Activated CD4-positive, alpha-beta T cell treated with anti-CD3 and anti-CD28 coated beads, Interleukin-2, amount 10 ng/mL, durations not matched to agents 7 days and 5 days (primary cell): Measurements from ENCODE around the gene RPS6KA4. TPM values are rescaled to one million over a fixed set of nuclear protein-coding genes. Genes with fewer than 3 reads are reported as not detected.

Experiments used
- CTCF ChIA-PET: fragments of 350-600 bp; sonication (Branson Sonifier 250); formaldehyde crosslinking; loops from one replicate; lab custom pipeline; 2021; ENCODE audit warnings: antibody characterized with exemption; lab: Charles Lee
- POLR2A ChIA-PET: fragments of 350-600 bp; sonication (Branson Sonifier 250); formaldehyde crosslinking; loops from one replicate; lab custom pipeline; 2021; ENCODE audit warnings: antibody characterized with exemption; lab: Charles Lee
- DNase-seq: peaks from one replicate; pipeline ENCODE4 v3.0.0-alpha.2; 2020
- H3K27ac Mint-ChIP-seq: one replicate; pipeline ENCODE4 v1.8.0; 2021; ENCODE audit warnings: mild to moderate bottlenecking, moderate library complexity, mixed read lengths
- H3K27me3 Mint-ChIP-seq: one replicate; pipeline ENCODE4 v1.8.0; 2021; ENCODE audit warnings: mixed read lengths
- H3K36me3 Mint-ChIP-seq: one replicate; pipeline ENCODE4 v1.8.0; 2021; ENCODE audit warnings: low read depth, mixed read lengths
- H3K4me1 Mint-ChIP-seq: one replicate; pipeline ENCODE4 v1.8.0; 2021; ENCODE audit warnings: mixed read lengths
- H3K4me3 Mint-ChIP-seq: one replicate; pipeline ENCODE4 v1.8.0; 2021; ENCODE audit warnings: mild to moderate bottlenecking, moderate library complexity, mixed read lengths
- H3K9me3 Mint-ChIP-seq: one replicate; pipeline ENCODE4 v1.8.0; 2021; ENCODE audit warnings: mixed read lengths
- total RNA-seq, 2 experiments: library from RNA; stranded (reverse); gene quantifications; one replicate each; pipeline ENCODE4 v1.2.3, GENCODE V29; 2021

Gene RPS6KA4
- total RNA-seq, 2 experiments from 2014 or later, result 31.0 to 43.0 TPM

GRCh38 chr11:64331569-64332371 is 27.2 kb upstream of the RPS6KA4 start:
- Mint-ChIP-seq H3K9me3 (no peaks in the 10 kb centered on the region), H3K4me3 (no peak overlapping the region), H3K4me1 (peaks cover 26% of the 10 kb centered on the region), H3K27ac (peak overlapping the region; percentile 78), H3K36me3 (peaks cover 3% of the 10 kb centered on the region), H3K27me3 (no peaks in the 10 kb centered on the region)
- DNase-seq, result peak; percentile 76
- CTCF ChIA-PET, result interaction anchor here (0.5 to 4.4 kb wide), 36 partner anchors 8 to 331 kb away, joined by 3 to 54 read pairs (median 4); partner anchors contain the start of genes BAD, CCDC88B, ESRRA and FERMT3
- POLR2A ChIA-PET, result interaction anchor here (0.8 to 1.5 kb wide), 2 partner anchors 8 to 14 kb away, joined by 4 to 12 read pairs; partner anchors contain the start of genes CCDC88B, PRDX5 and TRMT112

- Mint-ChIP-seq H3K36me3 (peaks cover 14% of the 10 kb centered on the region), H3K27ac (no peak overlapping the region), H3K4me3 (no peak overlapping the region), H3K4me1 (peaks cover 40% of the 10 kb centered on the region), H3K9me3 (no peaks in the 10 kb centered on the region), H3K27me3 (no peaks in the 10 kb centered on the region)
- ChIA-PET CTCF (interaction anchor here (2.5 to 4.4 kb wide), 3 partner anchors 9 to 23 kb away, joined by 10 to 54 read pairs (median 29); partner anchors contain the start of genes PRDX5 and TRMT112), POLR2A (no interaction called here)
- no peak for DNase-seq
Observed at GRCh38 chr11:64333556-64333955, 25.4 kb upstream of the RPS6KA4 start.

GRCh38 chr11:64334764-64335735 is 23.9 kb upstream of the RPS6KA4 start:
- POLR2A ChIA-PET, result no interaction called here
- Mint-ChIP-seq H3K4me3 (no peak overlapping the region), H3K36me3 (peaks cover 16% of the 10 kb centered on the region), H3K4me1 (peaks cover 51% of the 10 kb centered on the region), H3K9me3 (no peaks in the 10 kb centered on the region), H3K27ac (no peak overlapping the region), H3K27me3 (no peaks in the 10 kb centered on the region)
- DNase-seq, result no peak
- CTCF ChIA-PET, result no interaction called here

GRCh38 chr11:64337538-64338249 is 21.3 kb upstream of the RPS6KA4 start:
- peaks cover 49% of the 10 kb centered on the region for H3K4me1 Mint-ChIP-seq
- DNase-seq, result no peak
- H3K9me3 Mint-ChIP-seq, result no peaks in the 10 kb centered on the region
- no peaks in the 10 kb centered on the region for H3K27me3 Mint-ChIP-seq
- ChIA-PET POLR2A (no interaction called here), CTCF (interaction anchor here (0.7 to 0.9 kb wide), 2 partner anchors 12 to 53 kb away, joined by 3 read pairs; partner anchors contain the start of gene BAD)
- peaks cover 26% of the 10 kb centered on the region for H3K36me3 Mint-ChIP-seq
- H3K27ac Mint-ChIP-seq, result no peak overlapping the region
- H3K4me3 Mint-ChIP-seq, result peak overlapping the region; percentile 16

- no peak for DNase-seq
- H3K4me1 Mint-ChIP-seq, result peaks cover 49% of the 10 kb centered on the region
- ChIA-PET POLR2A (no interaction called here), CTCF (interaction anchor here (0.7 to 0.8 kb wide), 2 partner anchors 21 to 54 kb away, joined by 3 read pairs; partner anchors contain the start of genes BAD, PRDX5 and TRMT112)
- H3K27me3 Mint-ChIP-seq, result no peaks in the 10 kb centered on the region
- peak overlapping the region; percentile 84 for H3K4me3 Mint-ChIP-seq
- peaks cover 24% of the 10 kb centered on the region for H3K36me3 Mint-ChIP-seq
- no peaks in the 10 kb centered on the region for H3K9me3 Mint-ChIP-seq
- H3K27ac Mint-ChIP-seq, result peak overlapping the region; percentile 92
Observed at GRCh38 chr11:64338716-64339115, 20.2 kb upstream of the RPS6KA4 start.

- H3K9me3 Mint-ChIP-seq, result no peaks in the 10 kb centered on the region
- H3K27me3 Mint-ChIP-seq, result no peaks in the 10 kb centered on the region
- H3K27ac Mint-ChIP-seq, result peak overlapping the region; percentile 92
- peaks cover 49% of the 10 kb centered on the region for H3K4me1 Mint-ChIP-seq
- H3K4me3 Mint-ChIP-seq, result peak overlapping the region; percentile 84
- peaks cover 23% of the 10 kb centered on the region for H3K36me3 Mint-ChIP-seq
- ChIA-PET POLR2A (no interaction called here), CTCF (interaction anchor here (0.7 to 1.1 kb wide), 2 partner anchors 8 to 18 kb away, joined by 3 to 5 read pairs; no protein-coding TSS in a partner anchor)
- DNase-seq, result no peak
Observed at GRCh38 chr11:64339286-64339685, 19.7 kb upstream of the RPS6KA4 start.

GRCh38 chr11:64339754-64340408 is 19.1 kb upstream of the RPS6KA4 start, which contains the start of gene CCDC88B:
TSS of gene CCDC88B (plus strand) at chr11:64340204. CDS start at chr11:64340267, 63 bp downstream.
- H3K27me3 Mint-ChIP-seq, result no peaks in the 10 kb centered on the region
- H3K4me1 Mint-ChIP-seq, result peaks cover 48% of the 10 kb centered on the region
- peak within 1 kb of the TSS; percentile 92 for H3K27ac Mint-ChIP-seq
- POLR2A ChIA-PET, result interaction anchor here (0.6 to 0.7 kb wide), 2 partner anchors 8 to 70 kb away, joined by 3 to 4 read pairs; no protein-coding TSS in a partner anchor
- CTCF ChIA-PET, result interaction anchor here (0.7 to 1.1 kb wide), 2 partner anchors 8 to 18 kb away, joined by 3 to 5 read pairs; no protein-coding TSS in a partner anchor
- DNase-seq, result peak; percentile 91
- H3K4me3 Mint-ChIP-seq, result peak within 1 kb of the TSS; percentile 84
- peaks cover 23% of the 10 kb centered on the region for H3K36me3 Mint-ChIP-seq
- H3K9me3 Mint-ChIP-seq, result no peaks in the 10 kb centered on the region

GRCh38 chr11:64340671-64341335 is 18.2 kb upstream of the RPS6KA4 start:
- ChIA-PET CTCF (interaction anchor here (0.5 to 3.5 kb wide), 7 partner anchors 9 to 555 kb away, joined by 5 to 29 read pairs (median 11); partner anchors contain the start of genes ESRRA, PRDX5, RPS6KA4 and TRMT112), POLR2A (no interaction called here)
- Mint-ChIP-seq H3K4me3 (peak overlapping the region; percentile 84), H3K36me3 (peaks cover 27% of the 10 kb centered on the region), H3K9me3 (no peaks in the 10 kb centered on the region), H3K27me3 (no peaks in the 10 kb centered on the region), H3K4me1 (peaks cover 48% of the 10 kb centered on the region), H3K27ac (peak overlapping the region; percentile 92)
- peak; percentile 76 for DNase-seq

- Mint-ChIP-seq H3K4me3 (peak overlapping the region; percentile 84), H3K9me3 (no peaks in the 10 kb centered on the region), H3K27ac (no peak overlapping the region), H3K27me3 (no peaks in the 10 kb centered on the region), H3K4me1 (peaks cover 53% of the 10 kb centered on the region), H3K36me3 (peaks cover 27% of the 10 kb centered on the region)
- ChIA-PET CTCF (interaction anchor here (0.5 to 3.5 kb wide), 11 partner anchors 9 to 556 kb away, joined by 3 to 29 read pairs (median 10); partner anchors contain the start of genes ESRRA, PRDX5, RPS6KA4 and TRMT112), POLR2A (no interaction called here)
- DNase-seq, result no peak
Observed at GRCh38 chr11:64341429-64341828, 17.5 kb upstream of the RPS6KA4 start.

- Mint-ChIP-seq H3K27ac (no peak overlapping the region), H3K9me3 (no peaks in the 10 kb centered on the region), H3K4me3 (peak overlapping the region; percentile 84), H3K27me3 (no peaks in the 10 kb centered on the region), H3K36me3 (peaks cover 27% of the 10 kb centered on the region), H3K4me1 (peaks cover 53% of the 10 kb centered on the region)
- ChIA-PET CTCF (interaction anchor here (0.7 to 3.5 kb wide), 13 partner anchors 9 to 401 kb away, joined by 3 to 29 read pairs (median 7); partner anchors contain the start of genes ESRRA, PRDX5, RPS6KA4 and TRMT112), POLR2A (no interaction called here)
- peak; percentile 93 for DNase-seq
Observed at GRCh38 chr11:64341851-64342791, 16.8 kb upstream of the RPS6KA4 start.
